Heart left ventricle (tissue), 13 donors: ENCODE results near the gene ERMAP.

ENCODE experiments used
- CTCF ChIP-seq, 12 donors: fragments of 200-600 bp; sonication (generic) in 4 of 12; IDR thresholded peaks; one replicate each; pipeline versions ENCODE4 v1.5.0 to v1.8.0; 2018 to 2022; ENCODE audit warnings: antibody characterized with exemption in 12 of 12, mild to moderate bottlenecking in 5 of 12
- POLR2A ChIP-seq, 2 donors: fragments of 450-650 bp; IDR thresholded peaks; one replicate each; pipeline ENCODE4 v1.6.1; 2017; ENCODE audit warnings: antibody characterized with exemption in 2 of 2, mild to moderate bottlenecking in 2 of 2, moderate library complexity in 2 of 2
- donor health status: ischemic (EF 13 %, LVEDD 7.1; RV severe dilation, severe dysfunction).
- donor health status: DM: no; HTN: yes; CAD: no.
- donor health status: DM: no; HTN: no; CAD: no.
- donor health status: ischemic (EF 25% LVEDD 6.9; RV normal size, moderate dysfunction).
- donor health status: ischemic (EF 25% LVEDD 5.7; RV mildly dilated, moderate dysfunction).
- donor health status: ischemic (EF 35%, LVEDD 5.7; RV mildly dilated, moderate dysfunction).
- donor health status: nonischemic (EF 11% LVEDD 7.7; RV severe dilation, severe dysfunction).
- donor health status: DM: yes; HTN: yes; CAD: no.
- donor health status: PGD.
- donor health status: ischemic (EF 29% LVEDD 5.4; RV normal size, mild dysfunction).
- donor health status: nonischemic (EF 23%, LVEDD 6.1; RV moderate dilation, normal function).

- TF ChIP-seq POLR2A (IDR thresholded peaks at IDR 0.05), result no peak
- no peak for TF ChIP-seq CTCF (IDR thresholded peaks at IDR 0.05)
Measured at GRCh38 chr1:42776502-42776901, 40.4 kb upstream of the ERMAP start.
